GM23338 (cell line): ENCODE results near the gene ITGA1. TPM values are rescaled to one million over a fixed set of nuclear protein-coding genes. Genes with fewer than 3 reads are reported as not detected.

Experiments used
- ATAC-seq: fragments of 200-7000 bp; cut with Tn5 transposase; 3 replicates; pipeline ENCODE4 v1.9.1; 2020
- DNase-seq: peaks from one replicate; pipeline ENCODE4 v3.0.0-alpha.2; 2015; ENCODE audit warnings: low spot score
- H2AFZ ChIP-seq: fragments of 200-600 bp; sonication (generic); 2 replicates; pipeline ENCODE4 v1.8.0; 2016; ENCODE audit warnings: antibody characterized with exemption, mild to moderate bottlenecking, moderate library complexity
- H3F3A ChIP-seq: fragments of 200-600 bp; sonication (generic); replicated peaks from 2 replicates; pipeline ENCODE4 v1.8.0; 2017; ENCODE audit warnings: antibody characterized with exemption, mixed run types, low read depth
- H3K27ac ChIP-seq: fragments of 200-600 bp; sonication (generic); 2 replicates; pipeline ENCODE4 v1.6.1; 2016; ENCODE audit warnings: low read depth
- H3K27me3 ChIP-seq: fragments of 200-600 bp; sonication (generic); 2 replicates; pipeline ENCODE4 v1.8.0; 2016; ENCODE audit warnings: mild to moderate bottlenecking, mixed run types, moderate library complexity; ENCODE audit not compliant: insufficient read depth
- H3K36me3 ChIP-seq: fragments of 200-600 bp; sonication (generic); 2 replicates; pipeline ENCODE4 v1.8.0; 2016; ENCODE audit warnings: mild to moderate bottlenecking; ENCODE audit not compliant: insufficient read depth
- H3K4me1 ChIP-seq: fragments of 200-600 bp; sonication (generic); 2 replicates; pipeline ENCODE4 v1.8.0; 2016; ENCODE audit warnings: mild to moderate bottlenecking, moderate library complexity; ENCODE audit not compliant: insufficient read depth
- H3K4me2 ChIP-seq: fragments of 200-600 bp; sonication (generic); 2 replicates; pipeline ENCODE4 v1.7.1; 2017; ENCODE audit warnings: mixed run types
- H3K4me3 ChIP-seq: fragments of 200-600 bp; sonication (generic); 2 replicates; pipeline ENCODE4 v1.6.1; 2016; ENCODE audit warnings: mixed run types
- H3K79me2 ChIP-seq: fragments of 200-600 bp; sonication (generic); replicated peaks from 2 replicates; pipeline ENCODE4 v1.8.0; 2017; ENCODE audit warnings: mild to moderate bottlenecking; ENCODE audit not compliant: insufficient read depth
- H3K9me2 ChIP-seq: fragments of 200-600 bp; sonication (generic); 2 replicates; pipeline ENCODE4 v1.8.0; 2017; ENCODE audit not compliant: insufficient read depth
- H4K20me1 ChIP-seq: fragments of 200-600 bp; sonication (generic); replicated peaks from 2 replicates; pipeline ENCODE4 v1.8.0; 2017; ENCODE audit warnings: mild to moderate bottlenecking; ENCODE audit not compliant: insufficient read depth
- H3K27ac Mint-ChIP-seq: 2 replicates; pipeline ENCODE4 v1.8.0; 2020; ENCODE audit warnings: inconsistent platforms, mild to moderate bottlenecking, moderate library complexity, mixed read lengths
- H3K27me3 Mint-ChIP-seq: 3 replicates; pipeline ENCODE4 v1.8.0; 2022; ENCODE audit warnings: low read depth, mild to moderate bottlenecking, moderate library complexity, mixed read lengths, inconsistent platforms; ENCODE audit not compliant: insufficient read depth, poor library complexity
- H3K36me3 Mint-ChIP-seq: 3 replicates; pipeline ENCODE4 v1.8.0; 2021; ENCODE audit warnings: low read depth, mild to moderate bottlenecking, inconsistent platforms, moderate library complexity, mixed read lengths
- H3K4me1 Mint-ChIP-seq: 3 replicates; pipeline ENCODE4 v1.8.0; 2020; ENCODE audit warnings: mild to moderate bottlenecking, inconsistent platforms, mixed read lengths
- H3K4me3 Mint-ChIP-seq: 3 replicates; pipeline ENCODE4 v1.8.0; 2021; ENCODE audit warnings: moderate library complexity, mild to moderate bottlenecking, inconsistent platforms, mixed read lengths
- H3K9me3 Mint-ChIP-seq: 3 replicates; pipeline ENCODE4 v1.8.0; 2020; ENCODE audit warnings: moderate library complexity, mild to moderate bottlenecking, inconsistent platforms, mixed read lengths
- CREB1 ChIP-seq: fragments of 250-450 bp; sonication (Bioruptor Pico); IDR thresholded peaks from 2 replicates; pipeline ENCODE4 v1.5.0; 2020; ENCODE audit warnings: low read depth, mild to moderate bottlenecking, moderate library complexity
- CTCF ChIP-seq, 2 experiments: fragments of 200-600 bp in 1 of 2; sonication (generic) in 1 of 2; conservative IDR thresholded peaks; 2 replicates each; pipeline versions ENCODE4 v1.5.1 to v1.6.1; 2016 to 2017; ENCODE audit warnings: antibody characterized with exemption in 2 of 2, low read depth in 2 of 2, mild to moderate bottlenecking in 2 of 2, moderate library complexity in 1 of 2
- ETS1 ChIP-seq: IDR thresholded peaks from 2 replicates; pipeline ENCODE4 v1.6.1; 2016; ENCODE audit warnings: antibody characterized with exemption
- EZH2 ChIP-seq: fragments of 200-600 bp; sonication (generic); IDR thresholded peaks from one replicate; pipeline ENCODE4 v1.8.0; 2017; ENCODE audit warnings: antibody characterized with exemption, mild to moderate bottlenecking, low read depth; ENCODE audit not compliant: unreplicated experiment
- EZH2phosphoT487 ChIP-seq: fragments of 200-600 bp; sonication (generic); IDR thresholded peaks from one replicate; pipeline ENCODE4 v1.8.1; 2018; ENCODE audit warnings: antibody characterized with exemption; ENCODE audit not compliant: unreplicated experiment
- JUNB ChIP-seq: IDR thresholded peaks from one replicate; pipeline ENCODE4 v1.6.1; 2016; ENCODE audit warnings: antibody characterized with exemption; ENCODE audit not compliant: unreplicated experiment
- NANOG ChIP-seq: IDR thresholded peaks from 2 replicates; pipeline ENCODE4 v1.6.1; 2016; ENCODE audit warnings: antibody characterized with exemption, borderline replicate concordance
- POLR2AphosphoS5 ChIP-seq: IDR thresholded peaks from 2 replicates; pipeline ENCODE4 v1.6.1; 2016; ENCODE audit warnings: antibody characterized with exemption, low read depth
- REST ChIP-seq: IDR thresholded peaks from one replicate; pipeline ENCODE4 v1.6.1; 2018; ENCODE audit warnings: antibody characterized with exemption; ENCODE audit not compliant: unreplicated experiment
- STAT1 ChIP-seq: IDR thresholded peaks from one replicate; pipeline ENCODE4 v1.6.1; 2016; ENCODE audit warnings: antibody characterized with exemption; ENCODE audit not compliant: unreplicated experiment
- ZNF114 ChIP-seq: fragments of 250-450 bp; sonication (Bioruptor Pico); IDR thresholded peaks from 2 replicates; pipeline ENCODE4 v1.5.0; 2020; ENCODE audit warnings: mild to moderate bottlenecking, moderate library complexity
- ZNF331 ChIP-seq: fragments of 250-450 bp; sonication (Bioruptor Pico); IDR thresholded peaks from 2 replicates; pipeline ENCODE4 v1.5.0; 2020; ENCODE audit warnings: low read depth, mild to moderate bottlenecking, moderate library complexity
- ZNF462 ChIP-seq: fragments of 250-450 bp; sonication (Bioruptor Pico); IDR thresholded peaks from 2 replicates; pipeline ENCODE4 v1.5.0; 2020; ENCODE audit warnings: mild to moderate bottlenecking, moderate library complexity
- polyA plus RNA-seq: library from polyadenylated mRNA; unstranded; fragments of >200 nt; fragmentation: Nextera tagmentation; extraction: Ambion mirVana; gene quantifications from 2 replicates; pipeline ENCODE4 v1.2.1, GENCODE V29; 2016
- total RNA-seq: library from RNA; depleted of rRNA; stranded (reverse); fragments of >200 nt; shearing (Covaris generic); gene quantifications from 2 replicates; pipeline ENCODE4 v1.2.3, GENCODE V29; 2014

Gene ITGA1
- total and polyA plus RNA-seq, 2 experiments from 2014 or later, result 1.8 to 4.9 TPM

GRCh38 chr5:52928689-52929088 is 141.0 kb downstream of the ITGA1 start:
- Histone ChIP-seq H3K79me2 (no peaks in the 10 kb centered on the region), H2AFZ (no peak overlapping the region), H3K4me3 (no peak overlapping the region), H3F3A (no peaks in the 10 kb centered on the region), H3K27me3 (no peaks in the 10 kb centered on the region), H3K27ac (no peak overlapping the region), H3K36me3 (no peaks in the 10 kb centered on the region), H3K4me1 (no peaks in the 10 kb centered on the region), H4K20me1 (no peaks in the 10 kb centered on the region), H3K9me2 (no peaks in the 10 kb centered on the region), H3K4me2 (no peak overlapping the region)
- H3K36me3 Mint-ChIP-seq, result no peaks in the 10 kb centered on the region
- no peaks in the 10 kb centered on the region for H3K9me3 Mint-ChIP-seq
- no peaks in the 10 kb centered on the region for H3K4me1 Mint-ChIP-seq
- no peak overlapping the region for H3K4me3 Mint-ChIP-seq
- H3K27me3 Mint-ChIP-seq, result no peaks in the 10 kb centered on the region
- no peak overlapping the region for H3K27ac Mint-ChIP-seq
- DNase-seq, result no peak
- no peak for TF ChIP-seq ETS1
- TF ChIP-seq STAT1, result no peak
- no peak for TF ChIP-seq NANOG
- no peak for TF ChIP-seq REST
- TF ChIP-seq CTCF (conservative IDR thresholded peaks at IDR 0.05; ENCODE audit: low read depth in 2 of 2), result no peak
- TF ChIP-seq ZNF462 (CRISPR knock-in tag), result no peak
- TF ChIP-seq CREB1, result no peak
- TF ChIP-seq ZNF114 (CRISPR knock-in tag), result no peak
- no peak for TF ChIP-seq ZNF331 (CRISPR knock-in tag)
- no peak for TF ChIP-seq EZH2
- no peak for TF ChIP-seq POLR2AphosphoS5
- TF ChIP-seq EZH2phosphoT487, result no peak
- no peak for TF ChIP-seq JUNB
- ATAC-seq, result no peak
